Mesodermal cell (in vitro differentiated cells): ENCODE data around the gene HEATR5B.
"Not testable (repeated sequence)": the region's sequence is repeated elsewhere in the genome, so short reads cannot be mapped to it uniquely, and the experiment has no call there.

ENCODE experiments used
- H3K27ac ChIP-seq: 2 replicates; pipeline ENCODE4 v1.7.0; 2013; ENCODE audit warnings: mild to moderate bottlenecking, low read depth, low read length, moderate library complexity; ENCODE audit not compliant: severe bottlenecking
- H3K36me3 ChIP-seq: 2 replicates; pipeline ENCODE4 v1.7.1; 2013; ENCODE audit warnings: mild to moderate bottlenecking, low read length, moderate library complexity; ENCODE audit not compliant: control insufficient read depth, insufficient read depth
- H3K4me1 ChIP-seq: one replicate; pipeline ENCODE4 v1.7.1; 2013; ENCODE audit warnings: mild to moderate bottlenecking, low read length; ENCODE audit not compliant: insufficient read depth, control insufficient read depth, poor library complexity, severe bottlenecking
- H3K4me3 ChIP-seq: 2 replicates; pipeline ENCODE4 v1.7.0; 2013; ENCODE audit warnings: low read length, control low read depth, mild to moderate bottlenecking; ENCODE audit not compliant: insufficient read depth, poor library complexity, severe bottlenecking; ENCODE audit errors: extremely low read depth
- H3K9me3 ChIP-seq: 2 replicates; pipeline ENCODE4 v1.7.1; 2013; ENCODE audit warnings: mild to moderate bottlenecking, low read length, moderate library complexity; ENCODE audit not compliant: control insufficient read depth
- WGBS, 2 experiments: methylation state at CpG; one replicate each; pipeline ENCODE4 v1.1.5; 2013; ENCODE audit warnings: missing lambda C conversion rate in 2 of 2; ENCODE audit not compliant: insufficient coverage in 2 of 2; 5-methylcytosine and 5-hydroxymethylcytosine counted together

Gene HEATR5B

GRCh38 chr2:36949845-36950244 lies 134.3 kb downstream of the HEATR5B start:
- no peak overlapping the region for H3K4me3 ChIP-seq
- H3K4me1 ChIP-seq: peaks cover 17% of the 10 kb centered on the region
- H3K9me3 ChIP-seq: no peaks in the 10 kb centered on the region
- WGBS, 2 experiments: 78 to 79% methylated on average over 1 of the region's 1 CpG
- H3K27ac ChIP-seq: no peak overlapping the region
- no peaks in the 10 kb centered on the region for H3K36me3 ChIP-seq

GRCh38 chr2:36945240-36945639 lies 138.9 kb downstream of the HEATR5B start:
- not testable (repeated sequence) for H3K4me1 ChIP-seq, H3K9me3 ChIP-seq, H3K4me3 ChIP-seq, H3K27ac ChIP-seq, H3K36me3 ChIP-seq
- WGBS, 2 experiments: 95 to 100% methylated on average over 2 to 8 of the region's 10 CpGs

- H3K4me3 ChIP-seq: no peak overlapping the region
- H3K27ac ChIP-seq: no peak overlapping the region
- H3K4me1 ChIP-seq: no peaks in the 10 kb centered on the region
- no peaks in the 10 kb centered on the region for H3K9me3 ChIP-seq
- WGBS, 2 experiments: 100% methylated on average over 2 of the region's 4 CpGs; no CpG with 5 or more reads in 1 of the 2 experiments
- H3K36me3 ChIP-seq: no peaks in the 10 kb centered on the region
These were observed 142.3 kb downstream of the HEATR5B start for GRCh38 chr2:36941867-36942266.

GRCh38 chr2:36936526-36936925 lies 147.6 kb downstream of the HEATR5B start:
- not testable (repeated sequence) for H3K27ac ChIP-seq, H3K4me1 ChIP-seq, H3K4me3 ChIP-seq, H3K9me3 ChIP-seq, H3K36me3 ChIP-seq

- H3K9me3 ChIP-seq, H3K4me3 ChIP-seq, H3K36me3 ChIP-seq, H3K4me1 ChIP-seq, H3K27ac ChIP-seq: not testable (repeated sequence)
- 96% methylated on average over 4 of the region's 6 CpGs; no CpG with 5 or more reads in 1 of the 2 experiments for WGBS, 2 experiments
These were observed 152.5 kb downstream of the HEATR5B start for GRCh38 chr2:36931688-36932087.
